ENCODE data around the gene CXCL1. TPM values are rescaled to one million over a fixed set of nuclear protein-coding genes. Genes with fewer than 3 reads are reported as not detected.

The CXCL1 gene
- total RNA-seq: 1.5 and 2.3 TPM in 2 replicates
- polyA plus RNA-seq: 1.2 and 1.4 TPM in 2 replicates
- 0.75 and 1.5 TPM in 2 replicates for polyA plus RNA-seq (2012)
- 0.39 TPM in 1 of 2 replicates, not detected in the other for polyA minus RNA-seq (ENCODE audit: low replicate concordance)

DNA sequence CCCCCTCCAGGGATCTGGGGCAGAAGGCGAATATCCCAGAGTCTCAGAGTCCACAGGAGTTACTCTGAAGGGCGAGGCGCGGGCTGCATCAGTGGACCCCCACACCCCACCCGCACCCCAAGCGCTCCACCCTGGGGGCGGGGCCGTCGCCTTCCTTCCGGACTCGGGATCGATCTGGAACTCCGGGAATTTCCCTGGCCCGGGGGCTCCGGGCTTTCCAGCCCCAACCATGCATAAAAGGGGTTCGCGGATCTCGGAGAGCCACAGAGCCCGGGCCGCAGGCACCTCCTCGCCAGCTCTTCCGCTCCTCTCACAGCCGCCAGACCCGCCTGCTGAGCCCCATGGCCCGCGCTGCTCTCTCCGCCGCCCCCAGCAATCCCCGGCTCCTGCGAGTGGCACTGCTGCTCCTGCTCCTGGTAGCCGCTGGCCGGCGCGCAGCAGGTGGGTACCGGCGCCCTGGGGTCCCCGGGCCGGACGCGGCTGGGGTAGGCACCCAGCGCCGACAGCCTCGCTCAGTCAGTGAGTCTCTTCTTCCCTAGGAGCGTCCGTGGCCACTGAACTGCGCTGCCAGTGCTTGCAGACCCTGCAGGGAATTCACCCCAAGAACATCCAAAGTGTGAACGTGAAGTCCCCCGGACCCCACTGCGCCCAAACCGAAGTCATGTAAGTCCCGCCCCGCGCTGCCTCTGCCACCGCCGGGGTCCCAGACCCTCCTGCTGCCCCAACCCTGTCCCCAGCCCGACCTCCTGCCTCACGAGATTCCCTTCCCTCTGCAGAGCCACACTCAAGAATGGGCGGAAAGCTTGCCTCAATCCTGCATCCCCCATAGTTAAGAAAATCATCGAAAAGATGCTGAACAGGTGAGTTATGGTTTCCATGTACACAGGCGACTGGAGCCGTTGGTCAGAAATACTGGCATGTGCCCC, at the start of gene CXCL1:
Gene CXCL1 (plus strand): TSS at position 264 of the 926 bp plus-strand sequence. CDS start 78 bp downstream, at position 342.
- H3K4me3 ChIP-seq (replicated peaks in 1 of 4; ENCODE audit: control extremely low read depth in 1 of 4, insufficient read depth in 1 of 4, low read depth in 3 of 4, low read length in 4 of 4): peak within 1 kb of the TSS; percentile 52 to 74 (median 63)
- DNase-seq (ENCODE audit: low read depth in 2 of 2): peak in 1 of 2 donors; percentile 33

DNA sequence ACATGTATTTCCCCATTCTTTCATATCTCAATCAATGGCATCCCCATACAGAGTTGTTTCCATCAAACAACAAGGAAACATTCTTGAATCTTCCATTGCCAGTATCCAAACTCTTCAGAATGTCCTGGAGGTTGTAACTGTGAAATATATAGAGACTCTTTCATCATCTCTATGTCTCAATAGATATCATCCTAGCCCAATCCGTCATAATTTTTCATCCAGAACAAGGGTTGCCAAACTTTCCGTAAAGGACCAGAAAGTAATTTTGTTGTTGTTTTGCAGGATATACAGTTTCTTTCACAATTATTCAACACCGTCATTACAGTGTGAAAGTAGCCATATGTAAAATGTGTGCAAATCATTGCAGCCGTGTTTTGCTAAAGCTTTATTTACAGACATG, 47.9 kb upstream of the CXCL1 start:
- Histone ChIP-seq H4K20me1 (ENCODE audit: control insufficient read depth, extremely low read depth, insufficient read depth, low read length) (no peaks in the 10 kb centered on the region), H3K36me3 (ENCODE audit: control insufficient read depth, insufficient read depth, low read length) (no peaks in the 10 kb centered on the region), H3K9me3 (ENCODE audit: control insufficient read depth, insufficient read depth, low read depth, low read length) (no peaks in the 10 kb centered on the region), H3K4me3 (replicated peaks in 1 of 4; ENCODE audit: control extremely low read depth in 1 of 4, insufficient read depth in 1 of 4, low read depth in 3 of 4, low read length in 4 of 4) (no peak overlapping the region), H3K79me2 (ENCODE audit: control insufficient read depth, insufficient read depth, low read length) (no peaks in the 10 kb centered on the region), H3K4me1 (ENCODE audit: control insufficient read depth, extremely low read depth, insufficient read depth, low read length) (no peaks in the 10 kb centered on the region), H3K9ac (ENCODE audit: insufficient read depth, low read length) (no peak overlapping the region), H3K27me3 (ENCODE audit: control insufficient read depth, insufficient read depth, low read length) (no peaks in the 10 kb centered on the region), H3K27ac (ENCODE audit: insufficient read depth, low read length) (no peak overlapping the region), H3K4me2 (ENCODE audit: extremely low read depth, insufficient read depth, low read length) (no peak overlapping the region), H2AFZ (ENCODE audit: low read length) (no peak overlapping the region)
- TF ChIP-seq, protein P1, sequence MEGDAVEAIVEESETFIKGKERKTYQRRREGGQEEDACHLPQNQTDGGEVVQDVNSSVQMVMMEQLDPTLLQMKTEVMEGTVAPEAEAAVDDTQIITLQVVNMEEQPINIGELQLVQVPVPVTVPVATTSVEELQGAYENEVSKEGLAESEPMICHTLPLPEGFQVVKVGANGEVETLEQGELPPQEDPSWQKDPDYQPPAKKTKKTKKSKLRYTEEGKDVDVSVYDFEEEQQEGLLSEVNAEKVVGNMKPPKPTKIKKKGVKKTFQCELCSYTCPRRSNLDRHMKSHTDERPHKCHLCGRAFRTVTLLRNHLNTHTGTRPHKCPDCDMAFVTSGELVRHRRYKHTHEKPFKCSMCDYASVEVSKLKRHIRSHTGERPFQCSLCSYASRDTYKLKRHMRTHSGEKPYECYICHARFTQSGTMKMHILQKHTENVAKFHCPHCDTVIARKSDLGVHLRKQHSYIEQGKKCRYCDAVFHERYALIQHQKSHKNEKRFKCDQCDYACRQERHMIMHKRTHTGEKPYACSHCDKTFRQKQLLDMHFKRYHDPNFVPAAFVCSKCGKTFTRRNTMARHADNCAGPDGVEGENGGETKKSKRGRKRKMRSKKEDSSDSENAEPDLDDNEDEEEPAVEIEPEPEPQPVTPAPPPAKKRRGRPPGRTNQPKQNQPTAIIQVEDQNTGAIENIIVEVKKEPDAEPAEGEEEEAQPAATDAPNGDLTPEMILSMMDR (conservative IDR thresholded peaks at IDR 0.05 in 1 of 2, IDR thresholded peaks at IDR 0.05 in 1 of 2; ENCODE audit: low read depth in 1 of 2, low read length in 2 of 2): no peak
- no peak for TF ChIP-seq EZH2 (IDR thresholded peaks at IDR 0.05; ENCODE audit: low read length, missing control alignments)
- no peak for DNase-seq (ENCODE audit: low read depth in 2 of 2)

More for the DNA sequence above, at the start of gene CXCL1:
- Histone ChIP-seq H3K4me2 (ENCODE audit: extremely low read depth, insufficient read depth, low read length) (peak within 1 kb of the TSS; percentile 91), H3K27ac (ENCODE audit: insufficient read depth, low read length) (peak within 1 kb of the TSS; percentile 40), H2AFZ (ENCODE audit: low read length) (peak within 1 kb of the TSS; percentile 73), H3K9me3 (ENCODE audit: control insufficient read depth, insufficient read depth, low read depth, low read length) (no peaks in the 10 kb centered on the region), H3K9ac (ENCODE audit: insufficient read depth, low read length) (peak within 1 kb of the TSS; percentile 65), H3K27me3 (ENCODE audit: control insufficient read depth, insufficient read depth, low read length) (no peaks in the 10 kb centered on the region), H3K36me3 (ENCODE audit: control insufficient read depth, insufficient read depth, low read length) (no peaks in the 10 kb centered on the region), H3K79me2 (ENCODE audit: control insufficient read depth, insufficient read depth, low read length) (no peaks in the 10 kb centered on the region), H3K4me1 (ENCODE audit: control insufficient read depth, extremely low read depth, insufficient read depth, low read length) (no peaks in the 10 kb centered on the region), H4K20me1 (ENCODE audit: control insufficient read depth, extremely low read depth, insufficient read depth, low read length) (no peaks in the 10 kb centered on the region)
- TF ChIP-seq, protein P1 (conservative IDR thresholded peaks at IDR 0.05 in 1 of 2, IDR thresholded peaks at IDR 0.05 in 1 of 2; ENCODE audit: low read depth in 1 of 2, low read length in 2 of 2): no peak
- TF ChIP-seq EZH2 (IDR thresholded peaks at IDR 0.05; ENCODE audit: low read length, missing control alignments): no peak

DNA sequence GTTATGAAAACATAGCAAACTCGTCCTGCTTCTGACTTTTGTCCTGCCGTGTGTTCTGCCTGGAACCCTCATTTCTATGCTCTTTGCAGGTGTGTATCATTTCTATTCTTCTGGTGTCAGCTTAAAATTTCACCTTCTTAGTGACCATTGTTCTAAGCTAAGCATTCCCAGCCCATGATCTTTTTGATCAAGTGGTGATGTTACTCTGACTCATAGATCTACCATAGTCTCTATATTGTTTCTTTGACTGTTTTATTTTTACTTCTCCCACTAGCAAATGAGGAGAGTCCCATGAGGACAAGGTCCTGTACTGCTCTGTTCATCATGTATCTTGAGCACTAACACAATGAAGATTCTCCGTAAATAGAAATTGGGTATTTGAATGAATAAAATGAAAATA, 46.8 kb upstream of the CXCL1 start:
- DNase-seq (ENCODE audit: low read depth in 2 of 2): peak in 1 of 2 donors; percentile 41
- no peak overlapping the region for H3K27ac ChIP-seq (ENCODE audit: insufficient read depth, low read length)
- H3K4me2 ChIP-seq (ENCODE audit: extremely low read depth, insufficient read depth, low read length): no peak overlapping the region

More for the DNA sequence above, 46.8 kb upstream of the CXCL1 start:
- Histone ChIP-seq H3K4me1 (ENCODE audit: control insufficient read depth, extremely low read depth, insufficient read depth, low read length) (no peaks in the 10 kb centered on the region), H3K36me3 (ENCODE audit: control insufficient read depth, insufficient read depth, low read length) (no peaks in the 10 kb centered on the region), H3K4me3 (replicated peaks in 1 of 4; ENCODE audit: control extremely low read depth in 1 of 4, insufficient read depth in 1 of 4, low read depth in 3 of 4, low read length in 4 of 4) (no peak overlapping the region), H4K20me1 (ENCODE audit: control insufficient read depth, extremely low read depth, insufficient read depth, low read length) (no peaks in the 10 kb centered on the region), H3K9me3 (ENCODE audit: control insufficient read depth, insufficient read depth, low read depth, low read length) (no peaks in the 10 kb centered on the region), H3K9ac (ENCODE audit: insufficient read depth, low read length) (no peak overlapping the region), H2AFZ (ENCODE audit: low read length) (no peak overlapping the region), H3K79me2 (ENCODE audit: control insufficient read depth, insufficient read depth, low read length) (no peaks in the 10 kb centered on the region), H3K27me3 (ENCODE audit: control insufficient read depth, insufficient read depth, low read length) (no peaks in the 10 kb centered on the region)
- TF ChIP-seq, protein P1 (conservative IDR thresholded peaks at IDR 0.05 in 1 of 2, IDR thresholded peaks at IDR 0.05 in 1 of 2; ENCODE audit: low read depth in 1 of 2, low read length in 2 of 2): no peak
- TF ChIP-seq EZH2 (IDR thresholded peaks at IDR 0.05; ENCODE audit: low read length, missing control alignments): no peak
